HG03039 (cell line): ENCODE results near the gene ADK.

Experiments used
- ATAC-seq: cut with Tn5 transposase; IDR thresholded peaks from one replicate; pipeline ENCODE4 v1.9.1; 2021; ENCODE audit warnings: mild to moderate bottlenecking, moderate library complexity; ENCODE audit not compliant: unreplicated experiment

ADK gene

GRCh38 chr10:74642901-74643595, 492.0 kb downstream of the ADK start:
- no peak for ATAC-seq

GRCh38 chr10:74643596-74643975, 492.6 kb downstream of the ADK start:
- ATAC-seq: no peak

GRCh38 chr10:74644738-74645137, 493.7 kb downstream of the ADK start:
- ATAC-seq: no peak

DNA sequence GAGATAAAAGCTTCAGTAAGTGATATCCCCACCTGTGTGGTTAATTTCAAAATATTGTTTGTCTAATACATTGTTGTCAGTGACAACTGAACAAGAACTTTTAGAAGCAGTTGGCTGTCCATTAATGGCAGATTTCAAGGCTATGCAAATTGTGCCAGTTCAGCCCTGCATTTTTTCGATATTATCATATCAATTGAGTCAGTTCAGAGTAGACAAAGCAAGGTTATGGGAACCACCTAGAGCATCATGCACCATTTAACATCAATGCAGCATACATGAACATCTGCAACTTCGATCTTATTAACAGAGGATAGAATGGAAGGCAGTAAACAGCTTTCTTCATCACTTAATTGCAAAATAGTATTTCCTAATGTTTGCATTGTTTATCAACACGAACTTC, 494.7 kb downstream of the ADK start:
- ATAC-seq: no peak

DNA sequence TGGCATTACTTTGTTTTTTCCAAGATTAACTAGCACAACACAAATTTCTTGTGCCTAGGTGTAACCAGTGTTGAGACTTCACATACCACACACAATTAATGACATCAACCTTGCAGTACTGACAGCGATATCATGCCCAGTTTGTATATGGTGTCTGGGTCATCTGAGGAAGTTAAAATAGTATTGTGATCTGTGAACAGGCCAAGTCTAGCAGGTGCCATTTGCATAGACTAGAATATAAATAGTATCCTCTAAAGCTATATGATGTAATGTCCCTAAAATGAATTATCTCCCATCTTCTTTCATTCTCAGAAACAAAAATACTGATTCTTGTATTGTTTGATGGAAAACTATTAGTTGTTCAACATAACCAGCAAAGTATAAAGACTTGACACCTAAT, 499.6 kb downstream of the ADK start:
- no peak for ATAC-seq

GRCh38 chr10:74651565-74651964, 500.5 kb downstream of the ADK start:
- ATAC-seq: no peak

DNA sequence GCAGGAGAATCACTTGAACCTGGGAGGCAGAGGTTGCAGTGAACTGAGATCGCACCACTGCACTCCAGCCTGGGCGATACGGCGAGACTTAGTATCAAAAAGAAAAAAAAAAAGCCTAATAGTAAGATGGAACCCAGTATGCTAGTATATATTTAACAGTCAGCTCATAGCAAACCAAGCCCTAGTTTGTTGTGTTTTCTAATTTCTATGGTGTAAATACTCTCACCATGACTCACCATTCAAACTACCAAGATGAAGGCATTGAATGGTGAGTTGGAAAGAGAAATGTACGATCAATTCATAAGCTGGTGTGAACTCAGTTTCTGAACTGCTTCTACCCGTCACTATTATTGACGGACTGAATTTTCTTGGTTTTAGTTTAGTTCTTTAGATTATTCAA, 501.6 kb downstream of the ADK start:
- no peak for ATAC-seq

DNA sequence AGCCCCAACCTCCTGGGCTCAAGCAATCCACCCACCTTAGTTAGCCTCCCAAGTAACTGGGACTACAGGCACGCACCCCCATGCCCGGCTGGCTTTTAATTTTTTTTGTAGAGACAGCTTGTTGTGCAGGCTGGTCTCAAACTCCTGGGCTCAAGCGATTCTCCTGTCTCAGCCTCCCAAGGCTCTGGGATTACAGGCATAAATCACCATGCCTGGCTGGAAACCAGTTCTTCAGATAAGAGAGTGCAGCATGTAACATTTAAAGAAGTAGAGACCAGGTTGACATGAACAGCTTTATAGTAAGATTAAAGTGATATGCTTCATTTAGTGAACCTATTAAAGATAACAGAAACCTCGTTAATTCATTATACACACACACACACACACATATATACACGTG, 507.5 kb downstream of the ADK start:
- ATAC-seq: no peak

GRCh38 chr10:74662635-74663034, 511.6 kb downstream of the ADK start:
- no peak for ATAC-seq

- ATAC-seq: no peak
Observed at GRCh38 chr10:74669210-74669609, 518.2 kb downstream of the ADK start.

GRCh38 chr10:74671716-74672115, 520.7 kb downstream of the ADK start:
- ATAC-seq: no peak

GRCh38 chr10:74672430-74673165, 521.6 kb downstream of the ADK start:
- no peak for ATAC-seq

- no peak for ATAC-seq
Observed at GRCh38 chr10:74674927-74675326, 523.9 kb downstream of the ADK start.

GRCh38 chr10:74675484-74675883, 524.5 kb downstream of the ADK start:
- no peak for ATAC-seq

DNA sequence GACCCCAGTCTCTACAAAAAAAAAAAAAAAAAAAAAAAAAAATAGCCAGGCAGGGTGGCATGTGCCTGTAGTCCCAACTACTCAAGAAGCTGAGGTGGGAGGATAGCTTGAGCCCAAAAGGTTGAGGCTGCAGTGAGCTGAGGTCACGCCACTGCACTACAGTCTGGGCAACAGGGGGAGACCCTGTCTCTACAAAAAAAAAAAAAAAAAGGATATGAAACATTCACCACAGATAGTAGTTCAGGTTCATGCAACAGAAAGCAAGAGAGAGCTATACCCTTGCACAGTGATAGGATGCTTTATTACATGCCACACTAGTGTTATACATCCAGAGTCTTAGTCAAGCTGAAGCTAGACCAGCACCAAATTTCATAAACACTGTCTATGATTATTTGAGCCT, 526.9 kb downstream of the ADK start:
- peak; percentile 52 for ATAC-seq

DNA sequence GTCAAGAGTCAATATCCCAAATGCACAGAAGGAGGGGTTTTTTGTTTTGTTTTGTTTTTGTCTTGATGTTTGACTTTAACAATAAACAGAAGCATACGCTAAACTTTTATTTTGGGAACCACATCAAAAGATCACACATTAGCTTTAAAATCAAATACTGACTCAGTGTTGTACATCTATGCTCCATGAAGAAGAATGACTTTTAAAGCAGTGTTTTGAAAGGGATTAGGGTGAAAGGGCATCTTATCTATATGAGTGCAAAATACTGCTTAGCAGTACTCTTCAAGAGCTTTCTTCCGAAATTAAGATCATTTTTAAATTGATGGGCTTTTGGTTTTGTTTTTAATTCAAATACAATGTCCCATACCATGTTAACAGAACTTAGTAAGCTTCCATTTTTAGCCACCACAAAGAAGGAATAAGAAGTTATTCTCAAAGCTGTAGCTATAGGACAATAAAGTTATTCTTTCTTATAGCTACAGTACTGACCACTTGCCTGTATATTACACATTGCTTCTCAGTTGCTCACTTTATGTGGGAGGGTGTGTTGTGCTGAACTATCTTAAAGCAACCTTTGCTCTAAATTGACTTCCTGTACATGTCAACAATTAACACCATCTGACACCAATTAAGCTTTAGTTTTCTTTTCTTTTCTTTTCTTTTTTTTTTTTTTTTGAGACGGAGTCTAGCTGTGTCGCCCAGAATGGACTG, 531.1 kb downstream of the ADK start:
- ATAC-seq: no peak

DNA sequence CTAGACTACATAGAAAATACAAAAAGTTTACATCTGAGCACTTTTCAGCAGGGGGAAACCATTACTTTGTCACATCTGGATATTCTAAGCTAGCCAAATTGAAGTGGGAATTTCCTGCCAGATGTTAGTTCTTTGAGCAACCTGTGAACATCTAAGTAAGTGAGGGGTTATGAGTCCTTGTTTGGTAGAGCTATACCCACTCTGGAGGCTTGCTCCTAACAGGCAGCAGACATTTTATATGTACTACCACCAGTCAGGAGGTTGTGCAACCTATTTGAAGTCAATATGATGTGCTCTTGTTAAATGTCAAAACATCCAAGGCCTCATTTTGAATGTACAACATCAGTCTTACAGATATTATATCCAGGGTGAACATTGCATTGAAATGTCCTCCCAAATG, 532.0 kb downstream of the ADK start:
- no peak for ATAC-seq

- no peak for ATAC-seq
Observed at GRCh38 chr10:74683621-74684364, 532.8 kb downstream of the ADK start.

GRCh38 chr10:74684462-74684861, 533.4 kb downstream of the ADK start:
- ATAC-seq: no peak

DNA sequence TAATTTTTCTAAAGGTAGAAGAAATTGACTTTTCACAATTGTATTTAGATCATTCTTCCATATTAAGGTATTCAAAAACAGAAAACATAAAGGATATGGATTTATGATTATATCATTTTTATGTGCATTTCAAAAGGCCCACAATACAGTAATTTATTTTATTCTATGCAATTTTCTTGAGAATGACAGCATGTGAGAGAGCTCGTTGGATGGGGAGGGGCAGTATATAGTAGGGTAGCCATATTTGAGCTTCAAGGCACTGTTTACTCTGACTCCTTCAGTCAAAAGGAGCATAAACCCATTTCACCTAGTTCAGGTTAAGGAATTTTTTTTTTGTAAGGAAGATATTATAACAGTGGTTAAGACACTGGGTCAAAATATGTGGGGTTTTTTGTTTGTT, 534.5 kb downstream of the ADK start:
- ATAC-seq: no peak

DNA sequence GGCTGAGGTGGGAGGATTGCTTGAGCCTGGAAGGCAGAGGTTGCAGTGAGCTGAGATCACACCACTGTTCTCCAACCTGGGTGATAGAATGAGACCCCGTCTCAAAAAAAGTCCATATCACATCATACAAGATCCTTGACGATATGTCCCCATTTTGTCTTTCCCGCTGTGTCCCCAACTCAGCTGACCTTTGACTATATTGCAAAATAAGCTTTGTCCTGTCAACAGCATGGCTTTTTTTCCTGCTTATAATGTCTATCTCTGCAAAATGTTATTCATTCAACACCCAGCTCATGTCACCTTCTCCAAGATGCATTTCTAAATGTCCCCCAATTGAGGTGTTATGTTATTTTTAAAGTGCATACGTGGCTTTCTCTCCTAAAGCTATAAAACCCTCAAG, 539.4 kb downstream of the ADK start:
- no peak for ATAC-seq
